ENCODE measurements around the gene VAV3.

Gene VAV3

GRCh38 chr1:107523061-107523460 lies 441.9 kb downstream of the VAV3 start:
- no peak for DNase-seq
